ENCODE results near the gene TSHZ2. TPM values are rescaled to one million over a fixed set of nuclear protein-coding genes. Genes with fewer than 3 reads are reported as not detected.

TSHZ2 gene
- total and polyA plus RNA-seq, 4 donors: 0.93 to 8.8 (median 3.8) TPM

- no peak for ATAC-seq (ENCODE audit: insufficient read depth, low FRiP score)
- H3K36me3 ChIP-seq (ENCODE audit: control insufficient read depth in 4 of 4, insufficient read depth in 4 of 4, low read length in 4 of 4): no peaks in the 10 kb centered on the region
- no peak for TF ChIP-seq CTCF (IDR thresholded peaks at IDR 0.05; ENCODE audit: control extremely low read depth, extremely low read depth)
- no peak overlapping the region for H3K9ac ChIP-seq (ENCODE audit: insufficient read depth in 1 of 2, low read length in 2 of 2)
- H3K4me3 ChIP-seq: no peak overlapping the region
- DNase-seq: peak in 1 of 3 donors; percentile 19
- peaks cover 0 to 14% (median 2%) of the 10 kb centered on the region in 5 donors for H3K4me1 ChIP-seq (ENCODE audit: control insufficient read depth in 5 of 5, insufficient read depth in 5 of 5, low read length in 5 of 5)
- WGBS, 2 donors: 81 to 84% methylated on average over 11 of the region's 11 CpGs
- no peaks in the 10 kb centered on the region for H3K27me3 ChIP-seq (ENCODE audit: control insufficient read depth in 3 of 3, insufficient read depth in 3 of 3, low read length in 2 of 3)
- no peaks in the 10 kb centered on the region for H3K9me3 ChIP-seq (ENCODE audit: control insufficient read depth in 4 of 4, insufficient read depth in 3 of 4, low read length in 3 of 4)
- no peak overlapping the region for H3K27ac ChIP-seq (ENCODE audit: low read depth in 1 of 2, low read length in 1 of 2)
Measured at GRCh38 chr20:53157443-53158408, 185.6 kb downstream of the TSHZ2 start.

- no peak for ATAC-seq (ENCODE audit: insufficient read depth, low FRiP score)
- Histone ChIP-seq H3K27ac (ENCODE audit: low read depth in 1 of 2, low read length in 1 of 2) (no peak overlapping the region), H3K27me3 (ENCODE audit: control insufficient read depth in 3 of 3, insufficient read depth in 3 of 3, low read length in 2 of 3) (no peaks in the 10 kb centered on the region), H3K9ac (ENCODE audit: insufficient read depth in 1 of 2, low read length in 2 of 2) (no peak overlapping the region), H3K4me3 (no peak overlapping the region), H3K4me1 (ENCODE audit: control insufficient read depth in 5 of 5, insufficient read depth in 5 of 5, low read length in 5 of 5) (peaks cover 0 to 14% (median 0%) of the 10 kb centered on the region in 5 donors), H3K9me3 (ENCODE audit: control insufficient read depth in 4 of 4, insufficient read depth in 3 of 4, low read length in 3 of 4) (no peaks in the 10 kb centered on the region), H3K36me3 (ENCODE audit: control insufficient read depth in 4 of 4, insufficient read depth in 4 of 4, low read length in 4 of 4) (no peaks in the 10 kb centered on the region)
- 68 to 82% methylated on average over 1 of the region's 1 CpG for WGBS, 2 donors
- peak; percentile 48 to 90 (median 89) for DNase-seq
- TF ChIP-seq CTCF (IDR thresholded peaks at IDR 0.05; ENCODE audit: control extremely low read depth, extremely low read depth): no peak
Measured at GRCh38 chr20:53159160-53159559, 187.0 kb downstream of the TSHZ2 start.

GRCh38 chr20:53161073-53161472 is 188.9 kb downstream of the TSHZ2 start:
- Histone ChIP-seq H3K36me3 (ENCODE audit: control insufficient read depth in 4 of 4, insufficient read depth in 4 of 4, low read length in 4 of 4) (no peaks in the 10 kb centered on the region), H3K27me3 (ENCODE audit: control insufficient read depth in 3 of 3, insufficient read depth in 3 of 3, low read length in 2 of 3) (no peaks in the 10 kb centered on the region), H3K9me3 (ENCODE audit: control insufficient read depth in 4 of 4, insufficient read depth in 3 of 4, low read length in 3 of 4) (peaks cover 0 to 3% (median 0%) of the 10 kb centered on the region in 4 donors), H3K4me3 (no peak overlapping the region), H3K27ac (ENCODE audit: low read depth in 1 of 2, low read length in 1 of 2) (no peak overlapping the region), H3K9ac (ENCODE audit: insufficient read depth in 1 of 2, low read length in 2 of 2) (no peak overlapping the region), H3K4me1 (ENCODE audit: control insufficient read depth in 5 of 5, insufficient read depth in 5 of 5, low read length in 5 of 5) (peaks cover 0 to 14% (median 0%) of the 10 kb centered on the region in 5 donors)
- DNase-seq: no peak
- no peak for ATAC-seq (ENCODE audit: insufficient read depth, low FRiP score)
- no peak for TF ChIP-seq CTCF (IDR thresholded peaks at IDR 0.05; ENCODE audit: control extremely low read depth, extremely low read depth)
- WGBS, 2 donors: 90 to 96% methylated on average over 3 of the region's 3 CpGs
